Neuronal stem cell (in vitro differentiated cells): ENCODE results near the gene OR6Q1.

Experiments used
- DNase-seq: peaks from one replicate; pipeline ENCODE4 v3.0.0-alpha.2; 2013; ENCODE audit warnings: low spot score
- H2AFZ ChIP-seq: one replicate; pipeline ENCODE4 v1.6.1; 2013; ENCODE audit warnings: mild to moderate bottlenecking, low read length, inconsistent platforms
- H2AK5ac ChIP-seq: 2 replicates; pipeline ENCODE4 v1.6.1; 2013; ENCODE audit warnings: low read depth, mild to moderate bottlenecking, inconsistent platforms, low read length, moderate library complexity, mixed read lengths
- H2BK120ac ChIP-seq: 2 replicates; pipeline ENCODE4 v1.6.1; 2013; ENCODE audit warnings: low read depth, mild to moderate bottlenecking, inconsistent platforms, low read length, moderate library complexity, mixed read lengths
- H2BK12ac ChIP-seq: one replicate; pipeline ENCODE4 v1.6.1; 2013; ENCODE audit warnings: low read length, inconsistent platforms
- H2BK15ac ChIP-seq: 2 replicates; pipeline ENCODE4 v1.6.1; 2013; ENCODE audit warnings: mild to moderate bottlenecking, low read length, inconsistent platforms, mixed read lengths
- H2BK5ac ChIP-seq: one replicate; pipeline ENCODE4 v1.6.1; 2013; ENCODE audit warnings: inconsistent platforms, mild to moderate bottlenecking, low read length, moderate library complexity
- H3K14ac ChIP-seq: one replicate; pipeline ENCODE4 v1.6.1; 2013; ENCODE audit warnings: low read length, inconsistent platforms
- H3K18ac ChIP-seq: 2 replicates; pipeline ENCODE4 v1.6.1; 2013; ENCODE audit warnings: low read length, inconsistent platforms
- H3K23ac ChIP-seq: 2 replicates; pipeline ENCODE4 v1.6.1; 2013; ENCODE audit warnings: low read depth, mild to moderate bottlenecking, mixed read lengths, low read length, inconsistent platforms; ENCODE audit not compliant: poor library complexity
- H3K27ac ChIP-seq: replicated peaks from 3 replicates; pipeline ENCODE4 v1.5.1; 2013; ENCODE audit warnings: low read length, inconsistent platforms
- H3K27me3 ChIP-seq, 3 experiments: 2 replicates each; pipeline ENCODE4 v1.6.1; 2013; ENCODE audit warnings: low read length in 3 of 3, mild to moderate bottlenecking in 2 of 3, inconsistent platforms in 1 of 3, low read depth in 1 of 3, mixed read lengths in 1 of 3, moderate library complexity in 1 of 3; ENCODE audit not compliant: control insufficient read depth in 3 of 3, insufficient read depth in 3 of 3
- H3K36me3 ChIP-seq, 2 donors: replicated peaks in 1 of 2; 2 replicates each; pipeline ENCODE4 v1.6.1; 2013; ENCODE audit warnings: low read length in 2 of 2; ENCODE audit not compliant: control insufficient read depth in 2 of 2, insufficient read depth in 2 of 2
- H3K4ac ChIP-seq: 2 replicates; pipeline ENCODE4 v1.6.1; 2013; ENCODE audit warnings: inconsistent platforms, mild to moderate bottlenecking, low read length, moderate library complexity
- H3K4me1 ChIP-seq, 2 donors: 1 replicate in 1 of 2; 2 replicates in 1 of 2; pipeline ENCODE4 v1.6.1; 2013; ENCODE audit warnings: low read length in 2 of 2, low read depth in 1 of 2; ENCODE audit not compliant: control insufficient read depth in 2 of 2, insufficient read depth in 1 of 2
- H3K4me2 ChIP-seq: one replicate; pipeline ENCODE4 v1.6.1; 2013; ENCODE audit warnings: mild to moderate bottlenecking, low read length, inconsistent platforms; ENCODE audit not compliant: insufficient read depth, poor library complexity, severe bottlenecking
- H3K4me3 ChIP-seq, 2 donors: 2 replicates each; pipeline ENCODE4 v1.5.1; 2013; ENCODE audit warnings: low read length in 2 of 2, mild to moderate bottlenecking in 2 of 2, inconsistent platforms in 1 of 2, moderate library complexity in 1 of 2
- H3K79me1 ChIP-seq: one replicate; pipeline ENCODE4 v1.6.1; 2013; ENCODE audit warnings: low read depth, mild to moderate bottlenecking, inconsistent platforms, low read length, moderate library complexity
- H3K9ac ChIP-seq: one replicate; pipeline ENCODE4 v1.6.1; 2013; ENCODE audit warnings: mild to moderate bottlenecking, low read depth, low read length, inconsistent platforms; ENCODE audit not compliant: poor library complexity
- H3K9me3 ChIP-seq, 2 donors: replicated peaks in 1 of 2; 2 replicates each; pipeline versions ENCODE3 to v1.6.1; 2013; ENCODE audit warnings: low read length in 2 of 2, mild to moderate bottlenecking in 2 of 2, inconsistent platforms in 1 of 2, low read depth in 1 of 2, mixed read lengths in 1 of 2, moderate library complexity in 1 of 2; ENCODE audit not compliant: control insufficient read depth in 2 of 2, insufficient read depth in 1 of 2
- H4K8ac ChIP-seq: one replicate; pipeline ENCODE4 v1.6.1; 2013; ENCODE audit warnings: low read depth, mild to moderate bottlenecking, inconsistent platforms, low read length, moderate library complexity
- H4K91ac ChIP-seq: one replicate; pipeline ENCODE4 v1.6.1; 2013; ENCODE audit warnings: low read length, low read depth, mild to moderate bottlenecking, inconsistent platforms; ENCODE audit not compliant: poor library complexity
- WGBS, 2 donors: extraction: QIAGEN DNeasy Blood & Tissue Kit; methylation state at CpG; one replicate each; pipeline ENCODE4 v1.1.7; 2013; ENCODE audit warnings: missing lambda C conversion rate in 2 of 2, mixed read lengths in 1 of 2; ENCODE audit not compliant: insufficient read length in 2 of 2, insufficient replicate concordance in 1 of 2; ENCODE audit errors: extremely low coverage in 2 of 2; 5-methylcytosine and 5-hydroxymethylcytosine counted together

OR6Q1 gene

DNA sequence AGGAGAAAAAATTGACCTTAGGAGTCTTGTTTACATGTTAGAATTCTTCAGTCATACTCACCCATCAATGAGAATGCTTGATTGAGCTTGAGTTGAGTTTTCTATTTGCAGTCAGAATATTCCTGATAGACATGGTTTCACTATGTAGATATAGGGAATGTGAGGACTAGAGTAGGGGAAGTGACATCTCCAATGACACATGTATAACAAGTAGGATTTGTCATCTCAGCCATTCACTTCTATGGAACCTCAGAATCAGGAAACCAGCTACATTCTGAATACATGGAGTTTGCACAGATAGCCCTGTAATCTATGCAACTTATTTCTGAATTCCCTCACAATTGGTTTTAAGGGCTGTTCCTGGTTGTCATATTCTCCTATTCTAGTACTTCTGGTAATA lies 27.2 kb upstream of the OR6Q1 start:
- H3K79me1 ChIP-seq = no peaks in the 10 kb centered on the region
- no peak overlapping the region for H3K9ac ChIP-seq
- no peaks in the 10 kb centered on the region for H3K27me3 ChIP-seq
- H2BK12ac ChIP-seq = no peak overlapping the region
- no peak overlapping the region for H3K4me3 ChIP-seq
- H2AFZ ChIP-seq = no peak overlapping the region
- H2BK5ac ChIP-seq = no peak overlapping the region
- no peak overlapping the region for H3K14ac ChIP-seq
- no peak overlapping the region for H4K91ac ChIP-seq
- H2BK120ac ChIP-seq = no peak overlapping the region
- H3K9me3 ChIP-seq = no peaks in the 10 kb centered on the region
- no peak overlapping the region for H3K27ac ChIP-seq
- no peak overlapping the region for H3K4ac ChIP-seq
- H2AK5ac ChIP-seq = no peak overlapping the region
- no peak overlapping the region for H3K4me2 ChIP-seq
- H3K36me3 ChIP-seq = no peaks in the 10 kb centered on the region
- no peak overlapping the region for H2BK15ac ChIP-seq
- H3K18ac ChIP-seq = no peak overlapping the region
- no peaks in the 10 kb centered on the region for H3K4me1 ChIP-seq
- H3K23ac ChIP-seq = no peak overlapping the region
- no peak for DNase-seq
- H4K8ac ChIP-seq = no peak overlapping the region

- Histone ChIP-seq H4K91ac (no peak overlapping the region), H2BK120ac (no peak overlapping the region), H3K9ac (no peak overlapping the region), H3K18ac (no peak overlapping the region), H3K4me2 (no peak overlapping the region), H2BK12ac (no peak overlapping the region), H3K4ac (no peak overlapping the region), H3K27me3 (no peaks in the 10 kb centered on the region), H2BK5ac (no peak overlapping the region), H4K8ac (no peak overlapping the region), H2AK5ac (no peak overlapping the region), H3K36me3 (no peaks in the 10 kb centered on the region), H3K4me1 (no peaks in the 10 kb centered on the region), H3K4me3 (no peak overlapping the region), H2BK15ac (no peak overlapping the region), H3K27ac (no peak overlapping the region), H3K79me1 (no peaks in the 10 kb centered on the region), H2AFZ (peak overlapping the region; percentile 77), H3K23ac (no peak overlapping the region), H3K9me3 (no peaks in the 10 kb centered on the region), H3K14ac (no peak overlapping the region)
- DNase-seq = no peak
- WGBS, 2 donors = no CpG with 5 or more reads among the region's 6 CpGs
These were observed 26.1 kb upstream of the OR6Q1 start for GRCh38 chr11:58004664-58005063.

DNA sequence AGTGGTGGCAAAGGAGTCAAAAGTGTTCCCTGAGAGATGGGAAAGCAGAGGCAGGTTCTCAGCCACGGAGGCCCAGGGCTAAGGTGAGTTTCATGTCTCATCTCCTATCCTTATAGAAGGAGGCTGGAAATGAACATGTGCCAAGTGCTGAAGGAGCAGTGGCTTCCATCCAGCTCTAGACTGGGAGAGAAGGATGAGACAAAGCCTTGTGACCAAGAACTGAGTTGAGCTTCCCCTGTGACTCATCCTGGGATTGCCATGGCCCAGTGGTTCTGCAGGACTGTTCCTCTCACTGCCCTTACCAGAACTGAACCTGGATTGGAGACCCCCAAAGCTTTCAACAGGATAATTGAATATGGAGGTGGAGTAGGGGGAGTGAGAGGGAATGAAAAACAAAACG lies 23.8 kb upstream of the OR6Q1 start:
- H3K36me3 ChIP-seq = no peaks in the 10 kb centered on the region
- no peaks in the 10 kb centered on the region for H3K79me1 ChIP-seq
- H3K18ac ChIP-seq = no peak overlapping the region
- H3K4me1 ChIP-seq = no peaks in the 10 kb centered on the region
- no peaks in the 10 kb centered on the region for H3K27me3 ChIP-seq
- H3K23ac ChIP-seq = no peak overlapping the region
- no peak overlapping the region for H2BK12ac ChIP-seq
- H2AFZ ChIP-seq = no peak overlapping the region
- H3K27ac ChIP-seq = no peak overlapping the region
- H3K4ac ChIP-seq = no peak overlapping the region
- H3K4me2 ChIP-seq = no peak overlapping the region
- no peak for DNase-seq
- no peak overlapping the region for H3K14ac ChIP-seq
- H3K9ac ChIP-seq = no peak overlapping the region
- H2AK5ac ChIP-seq = no peak overlapping the region
- no peak overlapping the region for H2BK120ac ChIP-seq
- H3K4me3 ChIP-seq = no peak overlapping the region
- H4K91ac ChIP-seq = peak overlapping the region; percentile 11
- H2BK15ac ChIP-seq = no peak overlapping the region
- H2BK5ac ChIP-seq = no peak overlapping the region
- WGBS, 2 donors = no CpG with 5 or more reads among the region's 2 CpGs
- H4K8ac ChIP-seq = no peak overlapping the region
- H3K9me3 ChIP-seq = no peaks in the 10 kb centered on the region

GRCh38 chr11:58011771-58012170 lies 19.0 kb upstream of the OR6Q1 start:
- Histone ChIP-seq H3K4ac (no peak overlapping the region), H3K14ac (no peak overlapping the region), H3K4me3 (no peak overlapping the region), H3K4me1 (no peaks in the 10 kb centered on the region), H3K27me3 (no peaks in the 10 kb centered on the region), H3K9ac (no peak overlapping the region), H2BK12ac (no peak overlapping the region), H4K8ac (no peak overlapping the region), H2BK5ac (no peak overlapping the region), H3K36me3 (no peaks in the 10 kb centered on the region), H4K91ac (no peak overlapping the region), H3K18ac (no peak overlapping the region), H3K27ac (no peak overlapping the region), H3K79me1 (no peaks in the 10 kb centered on the region), H2AFZ (no peak overlapping the region), H2BK120ac (no peak overlapping the region), H3K9me3 (no peaks in the 10 kb centered on the region), H2AK5ac (no peak overlapping the region), H2BK15ac (no peak overlapping the region), H3K4me2 (no peak overlapping the region), H3K23ac (no peak overlapping the region)
- no CpG with 5 or more reads among the region's 6 CpGs for WGBS, 2 donors
- no peak for DNase-seq
